HEK293 (cell line): ENCODE results near the gene ATP6V0A4.

ENCODE experiments used
- CTCF ChIA-PET: fragments of 350-600 bp; formaldehyde crosslinking; extraction: SDS; loops from one replicate; lab custom pipeline; 2021; ENCODE audit warnings: antibody characterized with exemption; lab: Yijun Ruan, JAX
- POLR2A ChIA-PET: fragments of 300-600 bp; formaldehyde crosslinking; extraction: SDS; loops from one replicate; lab custom pipeline; 2020; ENCODE audit warnings: antibody characterized with exemption, inconsistent platforms; lab: Yijun Ruan, JAX
- H3K27ac ChIP-seq: fragments of 200-500 bp; sonication (Bioruptor generic); 2 replicates; pipeline ENCODE4 v1.5.1; 2014; ENCODE audit warnings: low read depth, low read length, control low read depth, inconsistent platforms; ENCODE audit errors: extremely low read depth
- H3K36me3 ChIP-seq, 2 experiments: fragments of 200-500 bp in 1 of 2; sonication (Bioruptor generic) in 1 of 2; 1 replicate in 1 of 2; 2 replicates in 1 of 2; pipeline ENCODE4 v1.5.1; 2014 to 2017; ENCODE audit warnings: inconsistent platforms in 2 of 2, low read length in 2 of 2; ENCODE audit not compliant: control insufficient read depth in 2 of 2, insufficient read depth in 1 of 2
- H3K4me1 ChIP-seq: fragments of 200-500 bp; sonication (Bioruptor generic); 2 replicates; pipeline ENCODE4 v1.5.1; 2014; ENCODE audit warnings: mild to moderate bottlenecking, low read length, inconsistent platforms; ENCODE audit not compliant: control insufficient read depth, insufficient read depth
- H3K4me3 ChIP-seq: 2 replicates; pipeline ENCODE4 v1.5.1; 2011; ENCODE audit warnings: low read depth, mild to moderate bottlenecking, control low read depth, low read length, moderate library complexity
- H3K9me3 ChIP-seq: fragments of 200-500 bp; sonication (Bioruptor generic); 2 replicates; pipeline ENCODE4 v1.5.1; 2014; ENCODE audit warnings: low read depth, low read length, inconsistent platforms; ENCODE audit not compliant: control insufficient read depth, insufficient read depth
- ELK4 ChIP-seq: IDR thresholded peaks from 2 replicates; pipeline ENCODE4 v1.6.1; 2011; ENCODE audit warnings: mild to moderate bottlenecking, low read depth, low read length, borderline replicate concordance
- GLIS2 ChIP-seq: fragments of 450-650 bp; formaldehyde crosslinking; IDR thresholded peaks from 2 replicates; pipeline ENCODE4 v1.5.1; 2016; ENCODE audit warnings: missing biosample characterization, missing genetic modification characterization
- IKZF3 ChIP-seq: fragments of 450-650 bp; IDR thresholded peaks from 2 replicates; pipeline ENCODE4 v1.5.0; 2018; ENCODE audit warnings: missing biosample characterization, mild to moderate bottlenecking, missing genetic modification characterization, moderate library complexity
- RBAK ChIP-seq: fragments of 450-650 bp; formaldehyde crosslinking; IDR thresholded peaks from 2 replicates; pipeline ENCODE4 v1.5.1; 2016; ENCODE audit warnings: missing biosample characterization, missing genetic modification characterization
- WT1 ChIP-seq: fragments of 450-650 bp; formaldehyde crosslinking; IDR thresholded peaks from 2 replicates; pipeline ENCODE4 v1.5.1; 2016; ENCODE audit warnings: missing biosample characterization, missing genetic modification characterization
- ZBTB1 ChIP-seq: fragments of 450-650 bp; formaldehyde crosslinking; IDR thresholded peaks from 2 replicates; pipeline ENCODE4 v1.5.1; 2016; ENCODE audit warnings: missing biosample characterization, missing genetic modification characterization
- ZBTB10 ChIP-seq: fragments of 450-650 bp; formaldehyde crosslinking; IDR thresholded peaks from 2 replicates; pipeline ENCODE4 v1.5.1; 2016; ENCODE audit warnings: missing biosample characterization, missing genetic modification characterization
- ZBTB26 ChIP-seq: fragments of 450-650 bp; formaldehyde crosslinking; optimal IDR thresholded peaks from 2 replicates; pipeline ENCODE3; 2016; ENCODE audit warnings: missing biosample characterization, mild to moderate bottlenecking, missing genetic modification characterization
- ZNF112 ChIP-seq: fragments of 450-650 bp; formaldehyde crosslinking; IDR thresholded peaks from 2 replicates; pipeline ENCODE4 v1.5.0; 2017; ENCODE audit warnings: missing biosample characterization, missing genetic modification characterization
- ZNF146 ChIP-seq: fragments of 450-650 bp; formaldehyde crosslinking; IDR thresholded peaks from 2 replicates; pipeline ENCODE4 v1.5.1; 2016; ENCODE audit warnings: missing biosample characterization, missing genetic modification characterization
- ZNF2 ChIP-seq: fragments of 450-650 bp; formaldehyde crosslinking; IDR thresholded peaks from 2 replicates; pipeline ENCODE4 v1.5.1; 2016; ENCODE audit warnings: missing biosample characterization, missing genetic modification characterization
- ZNF223 ChIP-seq: fragments of 450-650 bp; formaldehyde crosslinking; IDR thresholded peaks from 2 replicates; pipeline ENCODE4 v1.5.1; 2016; ENCODE audit warnings: missing biosample characterization, missing genetic modification characterization
- ZNF302 ChIP-seq: fragments of 450-650 bp; formaldehyde crosslinking; IDR thresholded peaks from 2 replicates; pipeline ENCODE4 v1.5.1; 2016; ENCODE audit warnings: missing biosample characterization, missing genetic modification characterization, low read depth
- ZNF426 ChIP-seq: fragments of 450-650 bp; formaldehyde crosslinking; IDR thresholded peaks from 2 replicates; pipeline ENCODE4 v1.5.1; 2017; ENCODE audit warnings: missing biosample characterization, missing genetic modification characterization, mild to moderate bottlenecking, inconsistent platforms, moderate library complexity
- ZNF473 ChIP-seq: fragments of 450-650 bp; formaldehyde crosslinking; IDR thresholded peaks from 2 replicates; pipeline ENCODE4 v1.5.1; 2017; ENCODE audit warnings: missing biosample characterization, missing genetic modification characterization
- ZNF510 ChIP-seq: fragments of 450-650 bp; formaldehyde crosslinking; IDR thresholded peaks from 2 replicates; pipeline ENCODE4 v1.5.1; 2018; ENCODE audit warnings: mild to moderate bottlenecking, missing genetic modification characterization, missing biosample characterization; ENCODE audit not compliant: insufficient replicate concordance
- ZNF529 ChIP-seq: fragments of 450-650 bp; formaldehyde crosslinking; IDR thresholded peaks from 2 replicates; pipeline ENCODE4 v1.5.1; 2017; ENCODE audit warnings: missing genetic modification characterization, missing biosample characterization; ENCODE audit not compliant: insufficient replicate concordance
- ZNF544 ChIP-seq: fragments of 450-650 bp; formaldehyde crosslinking; IDR thresholded peaks from 2 replicates; pipeline ENCODE4 v1.5.0; 2017; ENCODE audit warnings: missing biosample characterization, missing genetic modification characterization
- ZNF664 ChIP-seq: fragments of 450-650 bp; formaldehyde crosslinking; IDR thresholded peaks from 2 replicates; pipeline ENCODE4 v1.5.1; 2016; ENCODE audit warnings: missing biosample characterization, missing genetic modification characterization
- ZNF677 ChIP-seq: fragments of 450-650 bp; IDR thresholded peaks from 2 replicates; pipeline ENCODE4 v1.5.0; 2018; ENCODE audit warnings: missing biosample characterization, mild to moderate bottlenecking, missing genetic modification characterization, moderate library complexity
- ZNF837 ChIP-seq: fragments of 450-650 bp; formaldehyde crosslinking; IDR thresholded peaks from 2 replicates; pipeline ENCODE4 v1.5.1; 2016; ENCODE audit warnings: missing biosample characterization, missing genetic modification characterization
- ZXDB ChIP-seq: fragments of 450-650 bp; formaldehyde crosslinking; IDR thresholded peaks from 2 replicates; pipeline ENCODE4 v1.5.1; 2016; ENCODE audit warnings: missing biosample characterization, missing genetic modification characterization

The ATP6V0A4 gene

GRCh38 chr7:138720286-138720685 is 77.7 kb downstream of the ATP6V0A4 start (continued):
- TF ChIP-seq ZXDB (tag by site-specific recombination) (no peak), ZNF426 (tag by site-specific recombination) (no peak)
- TF ChIP-seq, all 188 proteins: peak for 0

GRCh38 chr7:138716889-138717288 is 81.1 kb downstream of the ATP6V0A4 start:
- no peaks in the 10 kb centered on the region for H3K9me3 ChIP-seq
- POLR2A ChIA-PET: interaction anchor here (0.7 kb wide), 1 partner anchor 133 kb away, joined by 3 read pairs; no protein-coding TSS in a partner anchor
- no peak overlapping the region for H3K27ac ChIP-seq
- no peaks in the 10 kb centered on the region for H3K36me3 ChIP-seq
- no peaks in the 10 kb centered on the region for H3K4me1 ChIP-seq
- CTCF ChIA-PET: interaction anchor here (0.6 kb wide), 1 partner anchor 21 kb away, joined by 4 read pairs; no protein-coding TSS in a partner anchor
- no peak overlapping the region for H3K4me3 ChIP-seq
- TF ChIP-seq ZBTB10 (tag by site-specific recombination): no peak
- TF ChIP-seq ZNF664 (tag by site-specific recombination): no peak
- no peak for TF ChIP-seq ZBTB1 (tag by site-specific recombination)
- no peak for TF ChIP-seq IKZF3
- no peak for TF ChIP-seq ZNF146 (tag by site-specific recombination)
- no peak for TF ChIP-seq ZNF510 (tag by site-specific recombination)
- TF ChIP-seq ZNF223 (tag by site-specific recombination): no peak
- no peak for TF ChIP-seq ELK4
- TF ChIP-seq RBAK (tag by site-specific recombination): no peak
- no peak for TF ChIP-seq ZNF529
- TF ChIP-seq ZNF302: no peak
- TF ChIP-seq GLIS2 (tag by site-specific recombination): no peak
- no peak for TF ChIP-seq ZNF544 (tag by site-specific recombination)
- TF ChIP-seq ZXDB (tag by site-specific recombination): no peak
- TF ChIP-seq ZNF112 (tag by site-specific recombination): no peak
- TF ChIP-seq ZNF473 (tag by site-specific recombination): no peak
- no peak for TF ChIP-seq ZNF677 (tag by site-specific recombination)

GRCh38 chr7:138713191-138713590 is 84.8 kb downstream of the ATP6V0A4 start:
- CTCF ChIA-PET: no interaction called here
- TF ChIP-seq ZBTB10 (tag by site-specific recombination) (no peak), ZBTB26 (tag by site-specific recombination) (no peak), WT1 (no peak), ZNF837 (tag by site-specific recombination) (no peak), ZNF2 (tag by site-specific recombination) (no peak)
- Histone ChIP-seq H3K9me3 (no peaks in the 10 kb centered on the region), H3K27ac (no peak overlapping the region), H3K36me3 (no peaks in the 10 kb centered on the region), H3K4me1 (no peaks in the 10 kb centered on the region), H3K4me3 (no peak overlapping the region)
- POLR2A ChIA-PET: no interaction called here
